ENCODE measurements around the gene SHPK. TPM values are rescaled to one million over a fixed set of nuclear protein-coding genes. Genes with fewer than 3 reads are reported as not detected.

SHPK gene
- total RNA-seq, 6 experiments from 2014 or later, result 13.5 to 26.1 (median 22.8) TPM

DNA sequence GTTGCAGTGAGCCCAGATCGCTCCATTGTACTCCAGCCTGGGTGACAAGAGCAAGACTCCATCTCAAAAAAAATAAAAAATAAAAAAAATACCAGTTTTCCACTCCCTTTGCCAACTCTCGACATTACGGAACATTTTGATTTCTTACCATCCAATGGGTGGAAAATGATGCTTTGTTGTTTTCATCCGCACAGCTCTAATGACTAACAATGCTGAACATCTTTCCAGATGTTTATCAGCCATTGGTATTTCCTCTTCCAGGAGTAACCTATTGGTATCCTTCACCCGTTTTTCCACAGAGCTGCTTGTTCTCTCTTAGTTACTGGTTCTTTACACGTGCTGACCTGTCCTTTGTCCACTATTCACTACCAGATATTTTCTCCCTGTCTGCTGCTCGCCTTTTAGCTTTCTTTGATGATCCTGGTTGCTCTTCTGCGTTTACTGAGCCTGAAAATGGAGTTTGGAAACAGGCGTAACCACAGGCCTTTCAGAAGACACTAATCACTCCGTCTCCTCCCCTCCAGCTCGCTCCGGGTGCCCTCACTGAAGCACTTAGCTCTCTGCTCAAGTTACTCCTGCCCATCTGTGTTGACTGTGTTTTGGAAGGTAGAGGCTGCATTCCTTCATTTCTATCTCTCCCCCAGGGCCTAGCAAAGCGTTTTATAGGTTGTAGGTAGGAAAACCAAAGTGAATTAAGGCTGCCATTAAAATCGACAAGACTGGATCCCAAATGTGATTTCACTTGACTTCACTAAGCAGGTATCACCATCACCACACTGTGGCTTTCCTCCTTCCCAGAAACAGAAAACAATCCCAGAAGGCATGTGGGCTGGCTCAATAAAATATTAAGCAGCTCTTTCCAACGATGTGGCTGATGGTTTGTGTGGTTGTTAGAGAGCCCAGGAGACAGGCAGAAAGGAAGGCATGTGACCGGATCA is 8.9 kb downstream of the SHPK start:
- H3K36me3 ChIP-seq, result peaks cover 8 to 85% (median 34%) of the 10 kb centered on the region in 4 donors
- no peak for TF ChIP-seq POLR2A (IDR thresholded peaks at IDR 0.05)
- TF ChIP-seq, protein P1, sequence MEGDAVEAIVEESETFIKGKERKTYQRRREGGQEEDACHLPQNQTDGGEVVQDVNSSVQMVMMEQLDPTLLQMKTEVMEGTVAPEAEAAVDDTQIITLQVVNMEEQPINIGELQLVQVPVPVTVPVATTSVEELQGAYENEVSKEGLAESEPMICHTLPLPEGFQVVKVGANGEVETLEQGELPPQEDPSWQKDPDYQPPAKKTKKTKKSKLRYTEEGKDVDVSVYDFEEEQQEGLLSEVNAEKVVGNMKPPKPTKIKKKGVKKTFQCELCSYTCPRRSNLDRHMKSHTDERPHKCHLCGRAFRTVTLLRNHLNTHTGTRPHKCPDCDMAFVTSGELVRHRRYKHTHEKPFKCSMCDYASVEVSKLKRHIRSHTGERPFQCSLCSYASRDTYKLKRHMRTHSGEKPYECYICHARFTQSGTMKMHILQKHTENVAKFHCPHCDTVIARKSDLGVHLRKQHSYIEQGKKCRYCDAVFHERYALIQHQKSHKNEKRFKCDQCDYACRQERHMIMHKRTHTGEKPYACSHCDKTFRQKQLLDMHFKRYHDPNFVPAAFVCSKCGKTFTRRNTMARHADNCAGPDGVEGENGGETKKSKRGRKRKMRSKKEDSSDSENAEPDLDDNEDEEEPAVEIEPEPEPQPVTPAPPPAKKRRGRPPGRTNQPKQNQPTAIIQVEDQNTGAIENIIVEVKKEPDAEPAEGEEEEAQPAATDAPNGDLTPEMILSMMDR (IDR thresholded peaks at IDR 0.05), result no peak
- H3K4me3 ChIP-seq, result no peak overlapping the region
- ATAC-seq (no peak), DNase-seq (no peak)
- no peaks in the 10 kb centered on the region for H3K27me3 ChIP-seq
- intact Hi-C loops (cut with DNase I), result no loop called here
- H3K4me1 ChIP-seq, result no peaks in the 10 kb centered on the region
- H3K9me3 ChIP-seq, result no peaks in the 10 kb centered on the region
- 81% methylated on average over 16 of the region's 16 CpGs for WGBS (ENCODE audit: insufficient coverage, low coverage, low lambda C conversion rate, missing lambda C conversion rate)
- H3K27ac ChIP-seq, result no peak overlapping the region

DNA sequence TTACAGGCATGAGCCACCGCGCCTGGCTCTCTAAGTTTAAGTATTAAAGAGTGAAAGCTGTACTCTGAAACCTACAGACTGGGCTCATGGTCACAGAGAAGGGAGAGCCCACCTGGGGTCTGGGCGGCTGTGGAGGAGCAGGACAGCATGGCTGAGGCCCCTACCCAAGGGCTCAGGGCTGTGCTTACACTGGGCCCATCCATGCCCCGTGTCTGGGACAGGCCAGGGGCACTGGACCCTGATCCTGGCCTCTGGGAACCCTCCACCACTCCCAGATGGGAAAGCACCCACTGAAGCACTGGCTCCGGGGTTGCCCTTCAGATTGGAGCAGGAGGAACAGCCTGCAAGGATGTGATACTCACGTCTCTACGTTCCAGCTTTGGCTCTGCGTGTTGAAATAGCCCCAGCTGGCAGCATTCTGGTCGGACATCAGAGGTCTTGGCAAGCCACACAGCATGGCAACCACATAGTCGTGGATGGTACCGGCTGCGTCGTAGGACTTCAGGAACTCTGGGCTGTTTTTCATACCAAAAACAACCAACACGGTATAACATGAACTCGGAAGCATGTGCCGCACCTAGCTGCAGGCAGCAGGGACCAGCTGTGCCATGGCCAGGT is 13.0 kb downstream of the SHPK start:
- DNase-seq, result no peak
- WGBS (ENCODE audit: insufficient coverage, low coverage, low lambda C conversion rate, missing lambda C conversion rate), result 100% methylated on average over 1 of the region's 16 CpGs
- no peaks in the 10 kb centered on the region for H3K9me3 ChIP-seq
- ATAC-seq, result peak in 2 of 4 donors; percentile 11 to 33
- no peak overlapping the region for H3K27ac ChIP-seq
- no peak overlapping the region for H3K4me3 ChIP-seq
- no peaks in the 10 kb centered on the region for H3K27me3 ChIP-seq
- peaks cover 8 to 88% (median 48%) of the 10 kb centered on the region in 4 donors for H3K36me3 ChIP-seq
- TF ChIP-seq, protein P1 (IDR thresholded peaks at IDR 0.05), result no peak
- no peak for TF ChIP-seq POLR2A (IDR thresholded peaks at IDR 0.05)
- intact Hi-C loops (cut with DNase I), result no loop called here
- no peaks in the 10 kb centered on the region for H3K4me1 ChIP-seq

DNA sequence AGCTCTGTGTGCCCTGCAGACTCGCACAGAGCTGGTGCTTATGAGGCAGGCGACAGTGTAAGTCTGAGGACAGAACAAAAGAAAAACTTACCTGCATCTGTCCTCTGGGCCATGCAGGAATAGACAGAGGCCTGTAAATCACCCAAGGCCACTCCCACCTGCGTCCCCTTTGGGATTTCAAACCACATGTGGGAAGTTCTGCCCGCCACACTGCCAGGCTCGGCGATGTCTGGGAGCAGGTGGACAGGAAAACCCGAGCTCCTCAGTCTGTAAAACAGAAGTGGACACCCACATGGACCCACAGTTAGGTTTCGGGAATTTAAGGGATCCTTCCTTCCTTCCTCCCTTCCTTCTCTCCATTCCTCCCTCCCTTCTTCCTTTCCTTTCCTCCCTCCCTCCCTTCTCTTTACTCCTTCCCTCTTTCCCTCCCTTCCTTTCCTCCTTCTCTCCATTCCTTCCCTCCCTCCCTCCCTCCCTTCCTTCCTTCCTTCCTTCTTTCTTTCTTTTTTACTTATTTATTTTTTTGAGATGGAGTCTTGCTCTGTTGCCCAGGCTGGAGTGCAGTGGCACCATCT is 14.8 kb downstream of the SHPK start:
- Histone ChIP-seq H3K27me3 (no peaks in the 10 kb centered on the region), H3K4me1 (peaks cover 0 to 3% (median 0%) of the 10 kb centered on the region in 4 donors), H3K27ac (no peak overlapping the region), H3K4me3 (no peak overlapping the region), H3K9me3 (no peaks in the 10 kb centered on the region), H3K36me3 (peaks cover 8 to 87% (median 48%) of the 10 kb centered on the region in 4 donors)
- intact Hi-C loops (cut with DNase I), result no loop called here
- DNase-seq, result no peak
- 92% methylated on average over 4 of the region's 8 CpGs for WGBS (ENCODE audit: insufficient coverage, low coverage, low lambda C conversion rate, missing lambda C conversion rate)
- ATAC-seq, result no peak
- TF ChIP-seq, protein P1 (IDR thresholded peaks at IDR 0.05), result no peak
- TF ChIP-seq POLR2A (IDR thresholded peaks at IDR 0.05), result no peak

DNA sequence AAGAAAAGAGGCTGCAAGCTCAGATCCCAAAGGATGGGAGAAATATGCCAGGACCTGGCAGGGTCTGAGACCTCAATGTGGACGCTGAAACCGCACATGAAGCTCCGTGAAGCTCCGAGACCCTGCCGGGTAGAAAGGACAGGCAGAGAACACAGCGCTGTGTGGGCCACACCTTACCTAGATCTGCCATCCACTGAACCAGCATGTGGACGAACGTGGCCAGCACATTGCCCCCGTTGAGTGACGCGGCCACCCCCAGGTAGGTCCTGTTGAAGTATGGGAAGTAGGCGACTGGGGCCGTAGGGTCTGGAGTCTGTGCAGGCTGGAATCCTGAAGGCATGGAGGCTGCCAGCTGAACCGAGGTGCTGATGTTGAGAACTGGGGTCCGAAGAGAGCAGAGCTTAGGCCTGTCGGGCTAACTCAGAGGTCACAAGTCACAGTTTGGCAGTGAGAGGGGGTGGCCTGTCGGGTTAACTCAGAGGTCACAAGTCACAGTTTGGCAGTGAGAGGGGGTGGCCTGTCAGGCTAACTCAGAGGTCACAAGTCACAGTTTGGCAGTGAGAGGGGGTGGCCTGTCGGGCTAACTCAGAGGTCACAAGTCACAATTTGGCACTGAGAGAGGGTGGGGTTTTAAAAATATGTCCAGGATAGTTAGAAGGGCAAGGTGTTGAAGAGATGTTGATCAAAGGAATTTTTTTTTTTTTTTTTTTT is 20.7 kb downstream of the SHPK start:
- H3K27me3 ChIP-seq, result no peaks in the 10 kb centered on the region
- H3K4me1 ChIP-seq, result peaks cover 0 to 26% (median 7%) of the 10 kb centered on the region in 4 donors
- intact Hi-C loops (cut with DNase I), result no loop called here
- H3K4me3 ChIP-seq, result no peak overlapping the region
- H3K9me3 ChIP-seq, result no peaks in the 10 kb centered on the region
- no peak overlapping the region for H3K27ac ChIP-seq
- peaks cover 0 to 77% (median 41%) of the 10 kb centered on the region in 4 donors for H3K36me3 ChIP-seq
- no peak for TF ChIP-seq POLR2A (IDR thresholded peaks at IDR 0.05)
- TF ChIP-seq, protein P1 (IDR thresholded peaks at IDR 0.05), result no peak
- peak; percentile 19 to 63 (median 28) for ATAC-seq
- WGBS (ENCODE audit: insufficient coverage, low coverage, low lambda C conversion rate, missing lambda C conversion rate), result 60% methylated on average over 8 of the region's 18 CpGs
- DNase-seq, result peak in 1 of 3 donors; percentile 58
